Uterus (tissue), 2 donors: ENCODE results near the gene PUS1.

Experiments
- POLR2A ChIP-seq, 2 donors: fragments of 450-650 bp; IDR thresholded peaks; one replicate each; pipeline ENCODE4 v1.6.1; 2016; ENCODE audit warnings: antibody characterized with exemption in 2 of 2, mild to moderate bottlenecking in 1 of 2, moderate library complexity in 1 of 2
- TF ChIP-seq, protein P1 (sequence below), 4 experiments: fragments of 200-600 bp in 2 of 4; fragments of 450-650 bp in 2 of 4; sonication (generic) in 2 of 4; IDR thresholded peaks; one replicate each; pipeline ENCODE4 v1.5.1; 2016 to 2019; ENCODE audit warnings: antibody characterized with exemption in 4 of 4, mild to moderate bottlenecking in 2 of 4, moderate library complexity in 1 of 4

- TF ChIP-seq, protein P1, sequence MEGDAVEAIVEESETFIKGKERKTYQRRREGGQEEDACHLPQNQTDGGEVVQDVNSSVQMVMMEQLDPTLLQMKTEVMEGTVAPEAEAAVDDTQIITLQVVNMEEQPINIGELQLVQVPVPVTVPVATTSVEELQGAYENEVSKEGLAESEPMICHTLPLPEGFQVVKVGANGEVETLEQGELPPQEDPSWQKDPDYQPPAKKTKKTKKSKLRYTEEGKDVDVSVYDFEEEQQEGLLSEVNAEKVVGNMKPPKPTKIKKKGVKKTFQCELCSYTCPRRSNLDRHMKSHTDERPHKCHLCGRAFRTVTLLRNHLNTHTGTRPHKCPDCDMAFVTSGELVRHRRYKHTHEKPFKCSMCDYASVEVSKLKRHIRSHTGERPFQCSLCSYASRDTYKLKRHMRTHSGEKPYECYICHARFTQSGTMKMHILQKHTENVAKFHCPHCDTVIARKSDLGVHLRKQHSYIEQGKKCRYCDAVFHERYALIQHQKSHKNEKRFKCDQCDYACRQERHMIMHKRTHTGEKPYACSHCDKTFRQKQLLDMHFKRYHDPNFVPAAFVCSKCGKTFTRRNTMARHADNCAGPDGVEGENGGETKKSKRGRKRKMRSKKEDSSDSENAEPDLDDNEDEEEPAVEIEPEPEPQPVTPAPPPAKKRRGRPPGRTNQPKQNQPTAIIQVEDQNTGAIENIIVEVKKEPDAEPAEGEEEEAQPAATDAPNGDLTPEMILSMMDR (IDR thresholded peaks at IDR 0.05): no peak
- no peak for TF ChIP-seq POLR2A (IDR thresholded peaks at IDR 0.05)
These were observed 30.0 kb downstream of the PUS1 start for GRCh38 chr12:131959116-131959515.
